Activated B cell treated with CpG ODN at 0.5 μM for 24 hours (primary cell): Measurements from ENCODE around the gene PRKAG2. TPM values are rescaled to one million over a fixed set of nuclear protein-coding genes. Genes with fewer than 3 reads are reported as not detected.

Experiments
- ATAC-seq: fragments of 200-7000 bp; cut with Tn5 transposase; one replicate; pipeline ENCODE4 v1.10.0; 2021; ENCODE audit warnings: low read depth, mild to moderate bottlenecking, moderate library complexity
- CTCF ChIA-PET: fragments of 350-600 bp; sonication (Branson Sonifier 250); formaldehyde crosslinking; loops from one replicate; lab custom pipeline; 2021; ENCODE audit warnings: antibody characterized with exemption; lab: Charles Lee
- POLR2A ChIA-PET: fragments of 350-600 bp; sonication (Branson Sonifier 250); formaldehyde crosslinking; loops from one replicate; lab custom pipeline; 2021; ENCODE audit warnings: antibody characterized with exemption; lab: Charles Lee
- DNase-seq: peaks from one replicate; pipeline ENCODE4 v3.0.0; 2022
- H3K27ac Mint-ChIP-seq: one replicate; pipeline ENCODE4 v1.8.0; 2020; ENCODE audit warnings: mixed read lengths
- H3K27me3 Mint-ChIP-seq: one replicate; pipeline ENCODE4 v1.8.0; 2021; ENCODE audit warnings: mixed read lengths
- H3K36me3 Mint-ChIP-seq: one replicate; pipeline ENCODE4 v1.8.0; 2021; ENCODE audit warnings: low read depth, mixed read lengths
- H3K4me1 Mint-ChIP-seq: one replicate; pipeline ENCODE4 v1.8.0; 2021; ENCODE audit warnings: mixed read lengths
- H3K4me3 Mint-ChIP-seq: one replicate; pipeline ENCODE4 v1.8.0; 2020; ENCODE audit warnings: mild to moderate bottlenecking, mixed read lengths
- H3K9me3 Mint-ChIP-seq: one replicate; pipeline ENCODE4 v1.8.0; 2020; ENCODE audit warnings: mixed read lengths
- CTCF ChIP-seq: fragments of 200-600 bp; IDR thresholded peaks from one replicate; pipeline ENCODE4 v1.8.0; 2022; ENCODE audit warnings: antibody characterized with exemption, mild to moderate bottlenecking
- intact Hi-C: fragments of 100-400 bp; cut with micrococcal nuclease; formaldehyde crosslinking; loops from one replicate; pipeline ENCODE4 v1.15.1; 2024
- total RNA-seq: library from RNA; stranded (reverse); gene quantifications from 2 replicates; pipeline ENCODE4 v1.2.3, GENCODE V29; 2022

Gene PRKAG2
- total RNA-seq, 1 donor from 2014 or later = 19.7 TPM

- Mint-ChIP-seq H3K36me3 (peaks cover 23% of the 10 kb centered on the region), H3K27me3 (no peaks in the 10 kb centered on the region), H3K27ac (no peak overlapping the region), H3K4me3 (no peak overlapping the region), H3K4me1 (peaks cover 18% of the 10 kb centered on the region), H3K9me3 (no peaks in the 10 kb centered on the region)
- DNase-seq = no peak
- ChIA-PET POLR2A (no interaction called here), CTCF (no interaction called here)
- ATAC-seq = no peak
- no peak for TF ChIP-seq CTCF
- intact Hi-C loops = no loop called here
These were observed 166.1 kb downstream of the PRKAG2 start for GRCh38 chr7:151710646-151711434.

- intact Hi-C loops = no loop called here
These were observed 166.7 kb downstream of the PRKAG2 start for GRCh38 chr7:151710121-151710640.

GRCh38 chr7:151709141-151710038 lies 167.5 kb downstream of the PRKAG2 start:
- H3K4me3 Mint-ChIP-seq = no peak overlapping the region
- intact Hi-C loops = no loop called here
- POLR2A ChIA-PET = no interaction called here

More at GRCh38 chr7:151710121-151710640, 166.7 kb downstream of the PRKAG2 start:
- H3K4me3 Mint-ChIP-seq = no peak overlapping the region
- ChIA-PET CTCF (no interaction called here), POLR2A (no interaction called here)
- H3K9me3 Mint-ChIP-seq = no peaks in the 10 kb centered on the region
- no peak overlapping the region for H3K27ac Mint-ChIP-seq
- TF ChIP-seq CTCF = no peak
- no peak for DNase-seq
- no peaks in the 10 kb centered on the region for H3K27me3 Mint-ChIP-seq
- peaks cover 23% of the 10 kb centered on the region for H3K36me3 Mint-ChIP-seq
- H3K4me1 Mint-ChIP-seq = peaks cover 19% of the 10 kb centered on the region
- ATAC-seq = no peak

DNA sequence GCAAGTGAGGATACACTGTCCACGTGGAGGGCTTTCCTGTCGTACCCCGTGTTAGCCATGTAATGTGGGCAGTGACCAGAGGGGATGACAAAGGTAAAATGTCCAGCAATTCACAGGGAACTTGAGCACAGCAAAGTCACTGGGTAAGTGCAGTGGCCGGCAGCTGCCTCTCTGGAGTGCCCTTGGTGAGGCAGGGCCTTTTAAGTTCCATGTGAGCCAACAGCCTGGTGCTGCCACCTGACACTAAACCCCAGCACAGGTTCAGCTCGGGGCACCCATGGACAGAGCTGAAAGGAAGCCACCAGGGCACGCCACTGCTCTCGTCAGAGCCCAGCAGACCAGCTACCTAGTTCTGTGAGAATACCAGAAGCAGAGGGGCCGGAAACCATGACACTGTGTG lies 168.3 kb downstream of the PRKAG2 start:
- CTCF ChIA-PET = no interaction called here
- ATAC-seq (no peak), DNase-seq (no peak)
- no peak for TF ChIP-seq CTCF
- Mint-ChIP-seq H3K36me3 (peaks cover 23% of the 10 kb centered on the region), H3K4me1 (peaks cover 13% of the 10 kb centered on the region), H3K4me3 (no peak overlapping the region), H3K27me3 (no peaks in the 10 kb centered on the region), H3K27ac (no peak overlapping the region), H3K9me3 (no peaks in the 10 kb centered on the region)
- POLR2A ChIA-PET = no interaction called here
- intact Hi-C loops = no loop called here

More at GRCh38 chr7:151709141-151710038, 167.5 kb downstream of the PRKAG2 start:
- no peak for TF ChIP-seq CTCF
- Mint-ChIP-seq H3K4me1 (peaks cover 19% of the 10 kb centered on the region), H3K27ac (no peak overlapping the region), H3K36me3 (peaks cover 23% of the 10 kb centered on the region), H3K27me3 (no peaks in the 10 kb centered on the region), H3K9me3 (no peaks in the 10 kb centered on the region)
- no peak for ATAC-seq
- no peak for DNase-seq
- CTCF ChIA-PET = no interaction called here

DNA sequence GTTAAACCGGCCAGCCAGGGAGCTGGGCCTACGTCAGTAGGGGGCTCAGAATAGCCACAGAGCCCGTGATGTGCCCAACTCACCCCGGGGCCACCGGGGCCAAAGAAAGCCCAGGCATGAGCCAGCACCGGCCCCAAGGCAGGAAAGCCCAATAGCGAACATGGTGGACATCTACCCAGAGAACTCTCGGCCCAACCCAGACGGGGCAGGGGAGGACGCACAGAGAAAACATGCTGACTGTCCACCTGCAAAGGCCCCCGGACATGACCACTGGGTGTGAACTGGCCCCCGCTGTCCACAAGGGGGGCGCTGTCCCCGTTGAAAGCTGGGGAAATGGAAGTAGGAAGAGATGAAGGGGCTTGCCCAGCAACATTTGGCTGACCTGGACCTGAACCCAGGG lies 169.2 kb downstream of the PRKAG2 start:
- H3K27me3 Mint-ChIP-seq = no peaks in the 10 kb centered on the region
- DNase-seq = no peak
- no peak overlapping the region for H3K27ac Mint-ChIP-seq
- intact Hi-C loops = no loop called here
- H3K36me3 Mint-ChIP-seq = peaks cover 29% of the 10 kb centered on the region
- ChIA-PET POLR2A (no interaction called here), CTCF (no interaction called here)
- H3K9me3 Mint-ChIP-seq = no peaks in the 10 kb centered on the region
- ATAC-seq = no peak
- no peak overlapping the region for H3K4me3 Mint-ChIP-seq
- TF ChIP-seq CTCF = no peak
- peaks cover 10% of the 10 kb centered on the region for H3K4me1 Mint-ChIP-seq
